K562 (cell line): ENCODE data around the gene MYMX. TPM values are rescaled to one million over a fixed set of nuclear protein-coding genes. Genes with fewer than 3 reads are reported as not detected.

Experiments used
- CBFA2T3 ChIP-seq: fragments of 450-650 bp; IDR thresholded peaks from 2 replicates; pipeline ENCODE4 v1.6.1; 2017
- CBFB ChIP-seq: sonication (generic); formaldehyde crosslinking; IDR thresholded peaks from 2 replicates; pipeline ENCODE4 v1.4.0; 2020; ENCODE audit warnings: mild to moderate bottlenecking, missing genetic modification reagents
- CEBPZ ChIP-seq: fragments of 150-350 bp; IDR thresholded peaks from 2 replicates; pipeline ENCODE4 v1.6.1; 2014; ENCODE audit warnings: low read depth, mild to moderate bottlenecking, low read length, borderline replicate concordance
- CHCHD3 ChIP-seq: fragments of 250-450 bp; sonication (Bioruptor Pico); IDR thresholded peaks from 2 replicates; pipeline ENCODE4 v2.1.2; 2022; ENCODE audit warnings: mild to moderate bottlenecking
- CREM ChIP-seq: IDR thresholded peaks from 2 replicates; pipeline ENCODE4 v1.6.1; 2014; ENCODE audit warnings: antibody characterized with exemption, low read depth
- CXXC5 ChIP-seq: fragments of 250-450 bp; sonication (Bioruptor Pico); IDR thresholded peaks from 2 replicates; pipeline ENCODE4 v1.8.0; 2022; ENCODE audit warnings: inconsistent platforms, mild to moderate bottlenecking, moderate library complexity
- DIDO1 ChIP-seq: fragments of 450-650 bp; IDR thresholded peaks from 2 replicates; pipeline ENCODE4 v1.6.1; 2016; ENCODE audit warnings: low read depth, missing biosample characterization, missing genetic modification characterization
- FOXA1 ChIP-seq: fragments of 450-650 bp; IDR thresholded peaks from 2 replicates; pipeline ENCODE4 v1.6.1; 2016; ENCODE audit warnings: mild to moderate bottlenecking, borderline replicate concordance
- NCOA2 ChIP-seq, 2 experiments: fragments of 450-650 bp; IDR thresholded peaks; 2 replicates each; pipeline ENCODE4 v1.6.1; 2018; ENCODE audit warnings: mild to moderate bottlenecking in 2 of 2, moderate library complexity in 1 of 2; ENCODE audit not compliant: partially characterized antibody in 2 of 2
- NR2C2 ChIP-seq, 2 experiments: fragments of 200-800 bp in 1 of 2; sonication (Bioruptor generic) in 1 of 2; sonication (generic) in 1 of 2; formaldehyde crosslinking in 1 of 2; IDR thresholded peaks; 2 replicates each; pipeline versions ENCODE4 v1.6.1 to v1.8.0; 2016 to 2022; ENCODE audit warnings: mild to moderate bottlenecking in 1 of 2, missing compliant biosample characterization in 1 of 2, missing genetic modification characterization in 1 of 2, missing genetic modification reagents in 1 of 2
- PPARD ChIP-seq: fragments of 250-450 bp; sonication (Bioruptor Pico); IDR thresholded peaks from 2 replicates; pipeline ENCODE4 v1.8.0; 2022; ENCODE audit warnings: inconsistent platforms, mild to moderate bottlenecking, moderate library complexity
- SMARCC2 ChIP-seq: fragments of 450-650 bp; IDR thresholded peaks from 2 replicates; pipeline ENCODE4 v1.6.1; 2017; ENCODE audit warnings: antibody characterized with exemption, moderate library complexity, mild to moderate bottlenecking, low read depth
- U2AF1 ChIP-seq: fragments of 200-400 bp; formaldehyde crosslinking; optimal IDR thresholded peaks from 2 replicates; pipeline ENCODE3; 2017; ENCODE audit warnings: mild to moderate bottlenecking, low read depth, low read length, moderate library complexity
- YBX1 ChIP-seq: fragments of 450-650 bp; IDR thresholded peaks from 2 replicates; pipeline ENCODE4 v1.7.1; 2016; ENCODE audit warnings: mild to moderate bottlenecking
- ZBTB7A ChIP-seq: IDR thresholded peaks from 2 replicates; pipeline ENCODE4 v1.6.1; 2011; ENCODE audit warnings: low read depth, mild to moderate bottlenecking, low read length, moderate library complexity, borderline replicate concordance; ENCODE audit not compliant: control insufficient read depth
- ZHX1 ChIP-seq: fragments of 150-350 bp; conservative IDR thresholded peaks from 2 replicates; pipeline ENCODE4 v1.6.1; 2014; ENCODE audit warnings: low read length
- ZSCAN29 ChIP-seq: fragments of 450-650 bp; IDR thresholded peaks from 2 replicates; pipeline ENCODE4 v1.6.1; 2017
- polyA plus RNA-seq, 8 experiments: library from polyadenylated mRNA; depleted of rRNA in 4 of 8; stranded (reverse) in 5 of 8; unstranded in 3 of 8; fragments of >200 nt; fragmentation: Nextera tagmentation in 2 of 8; fragmentation: Illumina TruSeq in 1 of 8; extraction: Ambion mirVana in 2 of 8; extraction: Trizol in 1 of 8; gene quantifications; 2 replicates each; pipeline versions ENCODE4 v1.2.1 to v1.2.3, GENCODE V29; 2011 to 2014; ENCODE audit warnings: inconsistent platforms in 1 of 8, missing spikeins in 1 of 8
- total RNA-seq, 7 experiments: library from RNA; depleted of rRNA in 6 of 7; stranded (reverse); fragments of >200 nt in 6 of 7; fragmentation: Illumina TruSeq in 2 of 7; extraction: Trizol in 2 of 7; gene quantifications; 2 replicates each; pipeline versions ENCODE4 v1.2.1 to v1.2.3, GENCODE V29; 2011 to 2021; ENCODE audit warnings: low replicate concordance in 1 of 7
- TF ChIP-seq, protein P1 (sequence below): sonication (generic); formaldehyde crosslinking; IDR thresholded peaks from 2 replicates; pipeline ENCODE4 v1.8.0; 2022; ENCODE audit warnings: mild to moderate bottlenecking, missing genetic modification reagents
- TF ChIP-seq, protein P2 (sequence below): fragments of 450-650 bp; formaldehyde crosslinking; IDR thresholded peaks from 2 replicates; pipeline ENCODE4 v1.4.0; 2020; ENCODE audit warnings: mild to moderate bottlenecking, moderate library complexity

MYMX gene
- total and polyA plus RNA-seq, 9 of the 15 experiments (the other 6 are each of a cell fraction or from before 2014, with no cell fraction given): 0.12 TPM; not detected in 8

GRCh38 chr6:44247338-44248302 is 30.9 kb downstream of the MYMX start (continued):
- TF ChIP-seq NR2C2 (CRISPR knock-in tag; IDR thresholded peaks at IDR 0.05) (no peak; the same call in 1 of the 2 replicates), NR2C2 (tag; IDR thresholded peaks at IDR 0.05) (peak; percentile 62; the same call in 1 of the 2 replicates), CXXC5 (peak; percentile 78), ZBTB7A (peak; percentile 71), ZHX1 (no peak), YBX1 (no peak), DIDO1 (tag) (no peak), CBFA2T3 (no peak), SMARCC2 (no peak), CREM (peak; percentile 66), U2AF1 (peak; percentile 70), CHCHD3 (no peak), NCOA2 (IDR thresholded peaks at IDR 0.05; ENCODE audit: partially characterized antibody in 2 of 2) (no peak), ZSCAN29 (no peak; the same call in 1 of the 2 replicates), CBFB (CRISPR knock-in tag) (0 out of 2 replicates have a peak, but pooled peaks have one; percentile 56), PPARD (CRISPR knock-in tag) (no peak), FOXA1 (no peak), CEBPZ (no peak)
- TF ChIP-seq, protein P1, sequence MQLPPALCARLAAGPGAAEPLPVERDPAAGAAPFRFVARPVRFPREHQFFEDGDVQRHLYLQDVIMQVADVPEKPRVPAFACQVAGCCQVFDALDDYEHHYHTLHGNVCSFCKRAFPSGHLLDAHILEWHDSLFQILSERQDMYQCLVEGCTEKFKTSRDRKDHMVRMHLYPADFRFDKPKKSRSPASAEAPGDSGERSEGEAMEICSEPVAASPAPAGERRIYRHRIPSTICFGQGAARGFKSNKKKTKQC: peak; percentile 5; the same call in 1 of the 2 replicates
- TF ChIP-seq, protein P2, sequence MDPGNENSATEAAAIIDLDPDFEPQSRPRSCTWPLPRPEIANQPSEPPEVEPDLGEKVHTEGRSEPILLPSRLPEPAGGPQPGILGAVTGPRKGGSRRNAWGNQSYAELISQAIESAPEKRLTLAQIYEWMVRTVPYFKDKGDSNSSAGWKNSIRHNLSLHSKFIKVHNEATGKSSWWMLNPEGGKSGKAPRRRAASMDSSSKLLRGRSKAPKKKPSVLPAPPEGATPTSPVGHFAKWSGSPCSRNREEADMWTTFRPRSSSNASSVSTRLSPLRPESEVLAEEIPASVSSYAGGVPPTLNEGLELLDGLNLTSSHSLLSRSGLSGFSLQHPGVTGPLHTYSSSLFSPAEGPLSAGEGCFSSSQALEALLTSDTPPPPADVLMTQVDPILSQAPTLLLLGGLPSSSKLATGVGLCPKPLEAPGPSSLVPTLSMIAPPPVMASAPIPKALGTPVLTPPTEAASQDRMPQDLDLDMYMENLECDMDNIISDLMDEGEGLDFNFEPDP (CRISPR knock-in tag): no peak
